ENCODE data around the gene CDH23. TPM values are rescaled to one million over a fixed set of nuclear protein-coding genes. Genes with fewer than 3 reads are reported as not detected.

Gene CDH23
- polyA plus RNA-seq, 1 donor from 2014 or later = 6.6 TPM

DNA sequence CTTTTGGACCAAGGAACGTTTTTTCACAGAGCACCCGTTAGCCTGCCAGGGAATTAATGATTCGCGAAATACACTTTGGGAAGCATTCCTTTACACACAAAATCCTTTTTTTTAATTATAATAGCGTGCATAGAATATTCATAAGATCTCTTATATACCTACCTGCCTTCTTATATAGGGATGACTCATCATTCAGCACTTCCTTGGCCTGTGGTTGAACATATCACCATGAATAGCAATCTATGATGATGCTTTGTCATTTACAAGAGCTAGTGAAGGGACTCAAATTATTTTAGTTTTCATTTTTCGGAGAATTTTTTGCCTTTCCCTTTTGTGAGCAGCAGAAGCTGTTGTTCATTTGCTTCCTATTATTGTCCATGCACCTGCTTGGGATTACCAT is 97.0 kb downstream of the CDH23 start:
- no peaks in the 10 kb centered on the region for H3K36me3 ChIP-seq (ENCODE audit: insufficient read depth, low read length)
- no peaks in the 10 kb centered on the region for H3K27me3 ChIP-seq (ENCODE audit: insufficient read depth, low read depth, low read length)
- H3K9me2 ChIP-seq (ENCODE audit: insufficient read depth, low read length) = no peaks in the 10 kb centered on the region
- no peaks in the 10 kb centered on the region for H3K79me2 ChIP-seq (replicated peaks; ENCODE audit: insufficient read depth, low read length)
- TF ChIP-seq, protein P1, sequence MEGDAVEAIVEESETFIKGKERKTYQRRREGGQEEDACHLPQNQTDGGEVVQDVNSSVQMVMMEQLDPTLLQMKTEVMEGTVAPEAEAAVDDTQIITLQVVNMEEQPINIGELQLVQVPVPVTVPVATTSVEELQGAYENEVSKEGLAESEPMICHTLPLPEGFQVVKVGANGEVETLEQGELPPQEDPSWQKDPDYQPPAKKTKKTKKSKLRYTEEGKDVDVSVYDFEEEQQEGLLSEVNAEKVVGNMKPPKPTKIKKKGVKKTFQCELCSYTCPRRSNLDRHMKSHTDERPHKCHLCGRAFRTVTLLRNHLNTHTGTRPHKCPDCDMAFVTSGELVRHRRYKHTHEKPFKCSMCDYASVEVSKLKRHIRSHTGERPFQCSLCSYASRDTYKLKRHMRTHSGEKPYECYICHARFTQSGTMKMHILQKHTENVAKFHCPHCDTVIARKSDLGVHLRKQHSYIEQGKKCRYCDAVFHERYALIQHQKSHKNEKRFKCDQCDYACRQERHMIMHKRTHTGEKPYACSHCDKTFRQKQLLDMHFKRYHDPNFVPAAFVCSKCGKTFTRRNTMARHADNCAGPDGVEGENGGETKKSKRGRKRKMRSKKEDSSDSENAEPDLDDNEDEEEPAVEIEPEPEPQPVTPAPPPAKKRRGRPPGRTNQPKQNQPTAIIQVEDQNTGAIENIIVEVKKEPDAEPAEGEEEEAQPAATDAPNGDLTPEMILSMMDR (IDR thresholded peaks at IDR 0.05; ENCODE audit: poor library complexity, severe bottlenecking) = no peak
- H4K20me1 ChIP-seq (ENCODE audit: insufficient read depth) = no peaks in the 10 kb centered on the region
- no peaks in the 10 kb centered on the region for H3F3A ChIP-seq (ENCODE audit: insufficient read depth, low read length, poor library complexity, severe bottlenecking)
- H3K27ac ChIP-seq (ENCODE audit: low read length) = no peak overlapping the region
- no peak overlapping the region for H3K4me3 ChIP-seq (ENCODE audit: low read length)
- H2AFZ ChIP-seq (ENCODE audit: low read depth, low read length) = no peak overlapping the region
- H3K9ac ChIP-seq (ENCODE audit: low read length) = no peak overlapping the region
- no peak overlapping the region for H3K4me2 ChIP-seq (ENCODE audit: low read length)
- H3K9me3 ChIP-seq (ENCODE audit: low read length) = no peaks in the 10 kb centered on the region

DNA sequence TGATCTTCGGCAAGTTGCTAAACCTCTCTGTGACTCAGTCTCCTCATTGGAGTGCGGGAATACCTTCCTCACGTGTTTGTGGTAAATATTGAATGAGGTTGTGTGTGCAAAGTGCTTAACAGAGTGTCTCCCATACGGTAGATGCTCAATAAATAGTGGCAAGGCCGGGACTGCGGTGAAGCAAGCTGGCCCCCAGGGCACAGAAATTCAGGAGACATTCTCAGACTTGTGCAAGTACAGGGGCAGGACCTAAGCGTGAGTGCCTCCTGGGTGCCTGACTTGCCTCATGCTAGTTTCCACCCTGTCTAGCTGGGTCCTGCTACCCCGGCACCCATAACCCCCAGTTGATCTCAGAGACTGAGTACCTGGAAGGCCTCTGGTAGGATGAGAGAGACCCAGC is 97.8 kb downstream of the CDH23 start:
- Histone ChIP-seq H3K79me2 (replicated peaks; ENCODE audit: insufficient read depth, low read length) (no peaks in the 10 kb centered on the region), H3K27me3 (ENCODE audit: insufficient read depth, low read depth, low read length) (no peaks in the 10 kb centered on the region), H3K4me3 (ENCODE audit: low read length) (no peak overlapping the region), H3K9me3 (ENCODE audit: low read length) (no peaks in the 10 kb centered on the region), H4K20me1 (ENCODE audit: insufficient read depth) (no peaks in the 10 kb centered on the region), H2AFZ (ENCODE audit: low read depth, low read length) (no peak overlapping the region), H3K36me3 (ENCODE audit: insufficient read depth, low read length) (no peaks in the 10 kb centered on the region), H3F3A (ENCODE audit: insufficient read depth, low read length, poor library complexity, severe bottlenecking) (no peaks in the 10 kb centered on the region), H3K9me2 (ENCODE audit: insufficient read depth, low read length) (no peaks in the 10 kb centered on the region), H3K27ac (ENCODE audit: low read length) (no peak overlapping the region), H3K4me2 (ENCODE audit: low read length) (no peak overlapping the region), H3K9ac (ENCODE audit: low read length) (no peak overlapping the region)
- no peak for TF ChIP-seq POLR2AphosphoS5 (IDR thresholded peaks at IDR 0.05)
- TF ChIP-seq, protein P1 (IDR thresholded peaks at IDR 0.05; ENCODE audit: poor library complexity, severe bottlenecking) = no peak
- TF ChIP-seq EZH2 (IDR thresholded peaks at IDR 0.05; ENCODE audit: borderline replicate concordance, insufficient read depth, low read length, poor library complexity, severe bottlenecking) = no peak
- no peak for TF ChIP-seq EP300 (conservative IDR thresholded peaks at IDR 0.05; ENCODE audit: poor library complexity, severe bottlenecking)
- no peak for TF ChIP-seq RAD21 (conservative IDR thresholded peaks at IDR 0.05)
- no peak for TF ChIP-seq SMC3 (conservative IDR thresholded peaks at IDR 0.05; ENCODE audit: poor library complexity)
- TF ChIP-seq TAF1 (IDR thresholded peaks at IDR 0.05; ENCODE audit: low read depth) = no peak
- TF ChIP-seq, protein P2, sequence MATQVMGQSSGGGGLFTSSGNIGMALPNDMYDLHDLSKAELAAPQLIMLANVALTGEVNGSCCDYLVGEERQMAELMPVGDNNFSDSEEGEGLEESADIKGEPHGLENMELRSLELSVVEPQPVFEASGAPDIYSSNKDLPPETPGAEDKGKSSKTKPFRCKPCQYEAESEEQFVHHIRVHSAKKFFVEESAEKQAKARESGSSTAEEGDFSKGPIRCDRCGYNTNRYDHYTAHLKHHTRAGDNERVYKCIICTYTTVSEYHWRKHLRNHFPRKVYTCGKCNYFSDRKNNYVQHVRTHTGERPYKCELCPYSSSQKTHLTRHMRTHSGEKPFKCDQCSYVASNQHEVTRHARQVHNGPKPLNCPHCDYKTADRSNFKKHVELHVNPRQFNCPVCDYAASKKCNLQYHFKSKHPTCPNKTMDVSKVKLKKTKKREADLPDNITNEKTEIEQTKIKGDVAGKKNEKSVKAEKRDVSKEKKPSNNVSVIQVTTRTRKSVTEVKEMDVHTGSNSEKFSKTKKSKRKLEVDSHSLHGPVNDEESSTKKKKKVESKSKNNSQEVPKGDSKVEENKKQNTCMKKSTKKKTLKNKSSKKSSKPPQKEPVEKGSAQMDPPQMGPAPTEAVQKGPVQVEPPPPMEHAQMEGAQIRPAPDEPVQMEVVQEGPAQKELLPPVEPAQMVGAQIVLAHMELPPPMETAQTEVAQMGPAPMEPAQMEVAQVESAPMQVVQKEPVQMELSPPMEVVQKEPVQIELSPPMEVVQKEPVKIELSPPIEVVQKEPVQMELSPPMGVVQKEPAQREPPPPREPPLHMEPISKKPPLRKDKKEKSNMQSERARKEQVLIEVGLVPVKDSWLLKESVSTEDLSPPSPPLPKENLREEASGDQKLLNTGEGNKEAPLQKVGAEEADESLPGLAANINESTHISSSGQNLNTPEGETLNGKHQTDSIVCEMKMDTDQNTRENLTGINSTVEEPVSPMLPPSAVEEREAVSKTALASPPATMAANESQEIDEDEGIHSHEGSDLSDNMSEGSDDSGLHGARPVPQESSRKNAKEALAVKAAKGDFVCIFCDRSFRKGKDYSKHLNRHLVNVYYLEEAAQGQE (IDR thresholded peaks at IDR 0.05; ENCODE audit: borderline replicate concordance) = no peak
- no peak for TF ChIP-seq MXI1 (conservative IDR thresholded peaks at IDR 0.05; ENCODE audit: poor library complexity, severe bottlenecking)

All from neural cell (in vitro differentiated cells).